ENCODE measurements around the gene GCSAM.

GCSAM gene

GRCh38 chr3:112132975-112133448 lies at the start of gene GCSAM:
Gene GCSAM (minus strand): TSS chr3:112133248. CDS start chr3:112133120, 128 bp downstream.
- DNase-seq: peak; percentile 65 to 67

- no peak for DNase-seq
Measured at GRCh38 chr3:112175646-112176045, 42.6 kb upstream of the GCSAM start.

- no peak for DNase-seq
Measured at GRCh38 chr3:112175037-112175436, 42.0 kb upstream of the GCSAM start.

GRCh38 chr3:112171144-112171543 lies 38.1 kb upstream of the GCSAM start:
- DNase-seq: no peak

- DNase-seq: no peak
Measured at GRCh38 chr3:112170046-112170445, 37.0 kb upstream of the GCSAM start.

- DNase-seq: no peak
Measured at GRCh38 chr3:112167758-112168157, 34.7 kb upstream of the GCSAM start.

- DNase-seq: no peak
Measured at GRCh38 chr3:112149136-112149535, 16.1 kb upstream of the GCSAM start.

GRCh38 chr3:112143689-112144088 lies 10.6 kb upstream of the GCSAM start:
- no peak for DNase-seq

- DNase-seq: no peak
Measured at GRCh38 chr3:112143251-112143650, 10.2 kb upstream of the GCSAM start.

GRCh38 chr3:112141293-112141692 lies 8.2 kb upstream of the GCSAM start:
- DNase-seq: no peak

- DNase-seq: no peak
Measured at GRCh38 chr3:112140584-112140983, 7.5 kb upstream of the GCSAM start.

GRCh38 chr3:112138219-112138969 lies 5.3 kb upstream of the GCSAM start:
- no peak for DNase-seq

- DNase-seq: peak; percentile 29
Measured at GRCh38 chr3:112137781-112138180, 4.7 kb upstream of the GCSAM start.

GRCh38 chr3:112136959-112137693 lies 4.1 kb upstream of the GCSAM start:
- peak; percentile 43 to 65 for DNase-seq

GRCh38 chr3:112136046-112136445 lies 3.0 kb upstream of the GCSAM start:
- DNase-seq: no peak

- DNase-seq: no peak
Measured at GRCh38 chr3:112134335-112135124, 1.5 kb upstream of the GCSAM start.

- DNase-seq: no peak
Measured at GRCh38 chr3:112133626-112134334, 732 bp upstream of the GCSAM start.

- DNase-seq: no peak
Measured at GRCh38 chr3:112132554-112132953, 494 bp downstream of the GCSAM start.

- DNase-seq: no peak
Measured at GRCh38 chr3:112132088-112132487, 960 bp downstream of the GCSAM start.

GRCh38 chr3:112131111-112131510 lies 1.9 kb downstream of the GCSAM start:
- DNase-seq: no peak

GRCh38 chr3:112130638-112130993 lies 2.4 kb downstream of the GCSAM start:
- DNase-seq: no peak

GRCh38 chr3:112129925-112130637 lies 3.0 kb downstream of the GCSAM start:
- no peak for DNase-seq
